ENCODE measurements around the gene ENKUR. TPM values are rescaled to one million over a fixed set of nuclear protein-coding genes. Genes with fewer than 3 reads are reported as not detected.
A peak's percentile ranks its signal among the peaks of the same experiment; 100 is the strongest.

ENKUR gene
- total RNA-seq, 1 donor: 0.09 TPM

- H3K4me3 ChIP-seq (ENCODE audit: low read depth, low read length): no peak overlapping the region
- no peak for DNase-seq (ENCODE audit: low read depth)
- TF ChIP-seq CTCF (IDR thresholded peaks at IDR 0.05; ENCODE audit: insufficient read depth, low read length): no peak
Observed at GRCh38 chr10:24938525-24938924, 77.4 kb downstream of the ENKUR start.

GRCh38 chr10:24938076-24938475 is 77.9 kb downstream of the ENKUR start:
- no peak for TF ChIP-seq CTCF (IDR thresholded peaks at IDR 0.05; ENCODE audit: insufficient read depth, low read length)
- DNase-seq (ENCODE audit: low read depth): peak; percentile 64
- no peak overlapping the region for H3K4me3 ChIP-seq (ENCODE audit: low read depth, low read length)

GRCh38 chr10:24935504-24936292 is 80.3 kb downstream of the ENKUR start:
- DNase-seq (ENCODE audit: low read depth): no peak
- no peak for TF ChIP-seq CTCF (IDR thresholded peaks at IDR 0.05; ENCODE audit: insufficient read depth, low read length)

More at GRCh38 chr10:24935504-24936292, 80.3 kb downstream of the ENKUR start:
- no peak overlapping the region for H3K4me3 ChIP-seq (ENCODE audit: low read depth, low read length)

Small RNA genes within 50 kb of the gene (small RNA-seq; reads per million reads assigned to genes)
- gene AL512598.1: not detected

Other genes with a start within 250 kb of the ENKUR start
- gene PRTFDC1, start 63.6 kb downstream of the ENKUR start, total RNA-seq (ENCODE audit: low replicate concordance): 34.4 and 39.6 TPM in 2 replicates
- gene THNSL1, start 454 bp upstream of the ENKUR start, total RNA-seq (ENCODE audit: low replicate concordance): 4.1 and 6.0 TPM in 2 replicates
- gene GPR158, start 158.8 kb upstream of the ENKUR start, total RNA-seq (ENCODE audit: low replicate concordance): 0.18 and 0.49 TPM in 2 replicates

Data from fibroblast of the aortic adventitia (primary cell).